KMS-11 (cell line): ENCODE results near the gene PNMT.

Experiments
- H2AFZ ChIP-seq: fragments of 200-600 bp; sonication (generic); 2 replicates; pipeline ENCODE4 v1.6.1; 2016; ENCODE audit warnings: antibody characterized with exemption, mixed run types, low read depth
- H3K27ac ChIP-seq: fragments of 200-600 bp; sonication (generic); 2 replicates; pipeline ENCODE4 v1.6.1; 2016; ENCODE audit warnings: mild to moderate bottlenecking, mixed run types
- H3K27me3 ChIP-seq: fragments of 200-600 bp; sonication (generic); 2 replicates; pipeline ENCODE4 v1.6.1; 2017; ENCODE audit warnings: mild to moderate bottlenecking, low read depth, mixed run types, moderate library complexity; ENCODE audit not compliant: insufficient read depth
- H3K36me3 ChIP-seq: fragments of 200-600 bp; sonication (generic); 2 replicates; pipeline ENCODE4 v1.6.1; 2017; ENCODE audit warnings: mild to moderate bottlenecking, mixed run types; ENCODE audit not compliant: insufficient read depth
- H3K4me1 ChIP-seq: fragments of 200-600 bp; sonication (generic); 2 replicates; pipeline ENCODE4 v1.6.1; 2016; ENCODE audit warnings: mild to moderate bottlenecking, low read depth, mixed run types; ENCODE audit not compliant: poor library complexity, severe bottlenecking
- H3K4me2 ChIP-seq: fragments of 200-600 bp; sonication (generic); 2 replicates; pipeline ENCODE4 v1.7.0; 2016; ENCODE audit warnings: mild to moderate bottlenecking, mixed run types
- H3K4me3 ChIP-seq: fragments of 200-600 bp; sonication (generic); IDR thresholded peaks from 2 replicates; pipeline ENCODE4 v1.6.1; 2017; ENCODE audit warnings: low read depth, low read length, mixed read lengths; ENCODE audit not compliant: insufficient read depth
- H3K79me2 ChIP-seq: fragments of 200-600 bp; sonication (generic); 2 replicates; pipeline ENCODE4 v1.6.1; 2016; ENCODE audit warnings: low read depth, mixed run types; ENCODE audit not compliant: insufficient read depth
- H3K9ac ChIP-seq: fragments of 200-600 bp; sonication (generic); 2 replicates; pipeline ENCODE4 v1.6.1; 2016; ENCODE audit warnings: mild to moderate bottlenecking, mixed run types
- H4K20me1 ChIP-seq: fragments of 200-600 bp; sonication (generic); 2 replicates; pipeline ENCODE4 v1.6.1; 2016; ENCODE audit warnings: mild to moderate bottlenecking, mixed run types; ENCODE audit not compliant: insufficient read depth
- TF ChIP-seq, protein P1 (sequence below): fragments of 200-600 bp; sonication (generic); conservative IDR thresholded peaks from 2 replicates; pipeline ENCODE4 v1.6.1; 2017; ENCODE audit warnings: low read depth, mild to moderate bottlenecking, antibody characterized with exemption, low read length, moderate library complexity, mixed read lengths

The PNMT gene

DNA sequence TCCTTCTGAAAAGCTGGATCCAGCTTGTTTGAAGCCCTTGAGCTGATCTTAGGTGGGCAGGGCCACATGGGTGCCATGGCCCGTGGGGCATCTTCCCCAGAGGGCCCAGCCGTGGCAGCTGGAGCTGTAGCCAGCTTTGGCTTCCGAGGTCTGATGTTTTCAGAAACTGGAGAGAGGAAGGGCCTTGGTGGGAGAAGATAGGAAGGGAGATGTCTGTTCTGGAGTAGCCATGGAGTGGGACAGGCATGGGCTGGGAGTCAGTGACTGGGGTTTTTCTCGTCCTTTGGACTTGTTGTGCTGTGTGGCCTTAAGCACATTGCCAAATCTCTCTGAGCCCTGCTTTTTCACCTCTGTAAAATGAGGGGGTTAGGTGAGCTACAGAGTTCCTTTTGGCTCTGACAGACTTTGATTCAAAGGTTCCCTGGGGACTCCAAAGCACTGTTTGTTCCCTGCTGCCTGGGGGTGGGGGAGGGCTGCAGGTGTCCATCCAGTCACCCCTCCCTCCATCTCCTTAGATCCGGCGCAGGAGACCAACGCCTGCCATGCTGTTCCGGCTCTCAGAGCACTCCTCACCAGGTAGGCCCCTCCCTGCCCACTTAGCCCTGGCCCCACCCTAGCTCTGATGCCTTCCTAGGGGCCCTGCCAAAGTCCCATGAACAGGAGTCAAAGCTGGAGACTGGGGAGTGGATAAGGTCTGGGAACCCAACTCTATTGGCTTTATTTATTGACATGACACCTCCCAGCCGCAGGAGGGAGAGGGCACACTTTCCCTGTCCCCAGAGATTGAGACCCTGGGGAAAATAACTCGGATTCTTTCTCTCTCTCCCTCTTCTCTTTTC, 39.4 kb upstream of the PNMT start:
- Histone ChIP-seq H2AFZ (no peak overlapping the region), H3K4me2 (no peak overlapping the region), H3K9ac (no peak overlapping the region), H3K79me2 (no peaks in the 10 kb centered on the region), H3K27me3 (peaks cover 8% of the 10 kb centered on the region; the same call in 1 of the 2 replicates), H3K4me1 (peaks cover 2% of the 10 kb centered on the region), H3K27ac (no peak overlapping the region), H3K4me3 (no peak overlapping the region), H3K36me3 (no peaks in the 10 kb centered on the region), H4K20me1 (no peaks in the 10 kb centered on the region)
- TF ChIP-seq, protein P1, sequence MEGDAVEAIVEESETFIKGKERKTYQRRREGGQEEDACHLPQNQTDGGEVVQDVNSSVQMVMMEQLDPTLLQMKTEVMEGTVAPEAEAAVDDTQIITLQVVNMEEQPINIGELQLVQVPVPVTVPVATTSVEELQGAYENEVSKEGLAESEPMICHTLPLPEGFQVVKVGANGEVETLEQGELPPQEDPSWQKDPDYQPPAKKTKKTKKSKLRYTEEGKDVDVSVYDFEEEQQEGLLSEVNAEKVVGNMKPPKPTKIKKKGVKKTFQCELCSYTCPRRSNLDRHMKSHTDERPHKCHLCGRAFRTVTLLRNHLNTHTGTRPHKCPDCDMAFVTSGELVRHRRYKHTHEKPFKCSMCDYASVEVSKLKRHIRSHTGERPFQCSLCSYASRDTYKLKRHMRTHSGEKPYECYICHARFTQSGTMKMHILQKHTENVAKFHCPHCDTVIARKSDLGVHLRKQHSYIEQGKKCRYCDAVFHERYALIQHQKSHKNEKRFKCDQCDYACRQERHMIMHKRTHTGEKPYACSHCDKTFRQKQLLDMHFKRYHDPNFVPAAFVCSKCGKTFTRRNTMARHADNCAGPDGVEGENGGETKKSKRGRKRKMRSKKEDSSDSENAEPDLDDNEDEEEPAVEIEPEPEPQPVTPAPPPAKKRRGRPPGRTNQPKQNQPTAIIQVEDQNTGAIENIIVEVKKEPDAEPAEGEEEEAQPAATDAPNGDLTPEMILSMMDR, result no peak

DNA sequence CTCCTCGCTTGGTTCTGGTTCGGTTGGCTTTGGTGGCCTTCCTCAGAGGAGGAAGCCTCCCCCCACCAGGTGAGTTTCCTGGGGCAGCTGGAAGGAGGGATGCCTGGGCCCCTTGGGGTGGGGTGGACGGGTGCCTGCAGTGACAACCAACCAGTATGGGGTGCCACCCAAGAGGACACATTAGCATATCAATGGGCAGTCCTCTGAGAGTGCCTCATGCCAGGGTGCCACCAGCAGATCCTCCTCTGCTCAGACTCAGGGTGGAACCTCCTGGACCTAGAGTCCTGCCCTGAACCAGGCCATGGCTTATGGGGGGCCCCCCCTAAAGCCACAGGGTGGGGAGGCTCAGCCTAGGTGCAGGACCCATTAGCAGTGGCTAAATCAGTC, 38.8 kb upstream of the PNMT start:
- Histone ChIP-seq H3K36me3 (no peaks in the 10 kb centered on the region), H3K9ac (no peak overlapping the region), H3K79me2 (no peaks in the 10 kb centered on the region), H3K27me3 (peaks cover 8% of the 10 kb centered on the region; the same call in 1 of the 2 replicates), H3K27ac (no peak overlapping the region), H3K4me3 (no peak overlapping the region), H3K4me1 (peaks cover 4% of the 10 kb centered on the region), H3K4me2 (no peak overlapping the region), H4K20me1 (no peaks in the 10 kb centered on the region), H2AFZ (no peak overlapping the region)
- TF ChIP-seq, protein P1, result no peak

DNA sequence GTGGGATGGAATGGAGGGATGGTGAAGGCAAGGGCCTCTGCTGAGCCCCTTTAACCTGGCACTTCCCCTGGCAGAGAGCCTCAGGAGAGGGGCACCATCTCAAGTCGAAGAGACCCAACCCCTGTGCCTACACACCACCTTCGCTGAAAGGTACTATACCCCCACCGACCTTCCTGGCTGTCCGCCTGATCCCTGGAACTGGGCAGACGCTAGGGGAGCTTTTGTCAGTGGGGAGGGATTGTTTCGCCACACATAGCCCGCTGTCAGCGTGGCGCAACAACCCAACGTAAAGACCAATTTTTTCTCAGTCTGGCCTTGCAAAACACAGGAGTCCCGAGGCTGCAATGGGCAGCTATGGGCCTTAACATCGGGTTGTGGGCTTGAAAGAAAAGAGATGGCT, 38.4 kb upstream of the PNMT start:
- Histone ChIP-seq H3K27ac (no peak overlapping the region), H3K36me3 (no peaks in the 10 kb centered on the region), H4K20me1 (no peaks in the 10 kb centered on the region), H3K4me2 (no peak overlapping the region), H3K27me3 (peaks cover 8% of the 10 kb centered on the region; the same call in 1 of the 2 replicates), H2AFZ (no peak overlapping the region), H3K4me3 (no peak overlapping the region), H3K9ac (no peak overlapping the region), H3K79me2 (no peaks in the 10 kb centered on the region), H3K4me1 (peaks cover 8% of the 10 kb centered on the region)
- TF ChIP-seq, protein P1, result no peak

DNA sequence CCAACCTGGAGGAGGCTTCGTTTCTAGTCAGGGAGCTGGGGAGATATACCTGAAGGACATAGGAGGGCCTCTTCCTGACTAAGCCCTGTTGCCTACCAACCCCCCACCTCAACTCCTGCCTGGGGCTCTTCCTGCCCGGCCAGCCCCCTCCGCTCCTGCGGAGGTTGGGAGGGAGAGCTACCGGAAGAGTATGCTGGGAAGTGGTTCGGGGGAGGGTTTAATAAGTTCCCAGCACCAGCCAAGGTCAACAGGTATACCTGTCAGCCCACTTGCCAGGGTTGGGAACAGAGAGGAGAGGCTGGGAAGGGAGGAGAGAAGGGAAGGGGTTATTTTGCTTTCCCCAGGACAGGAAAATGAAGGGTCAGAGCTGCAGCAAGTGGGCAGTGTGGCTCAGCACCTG, 36.9 kb upstream of the PNMT start:
- TF ChIP-seq, protein P1, result no peak
- Histone ChIP-seq H2AFZ (no peak overlapping the region), H3K9ac (no peak overlapping the region), H4K20me1 (no peaks in the 10 kb centered on the region), H3K4me3 (no peak overlapping the region), H3K4me2 (no peak overlapping the region), H3K4me1 (peaks cover 18% of the 10 kb centered on the region), H3K36me3 (no peaks in the 10 kb centered on the region), H3K27ac (no peak overlapping the region), H3K27me3 (peaks cover 8% of the 10 kb centered on the region; the same call in 1 of the 2 replicates), H3K79me2 (no peaks in the 10 kb centered on the region)
